Kidney glomerular epithelial cell (primary cell): ENCODE data around the gene SIK2.
"Not testable (repeated sequence)": the region's sequence is repeated elsewhere in the genome, so short reads cannot be mapped to it uniquely, and the experiment has no call there.

Experiments used
- DNase-seq: peaks from one replicate; lab custom pipeline; 2025; lab: John Stamatoyannopoulos, UW

SIK2 gene

GRCh38 chr11:111658493-111658892 is 56.2 kb downstream of the SIK2 start:
- not testable (repeated sequence) for DNase-seq

GRCh38 chr11:111659201-111660115 is 57.2 kb downstream of the SIK2 start:
- no peak for DNase-seq

- no peak for DNase-seq
Observed at GRCh38 chr11:111660822-111661221, 58.6 kb downstream of the SIK2 start.

- DNase-seq: no peak
Observed at GRCh38 chr11:111663820-111664219, 61.6 kb downstream of the SIK2 start.

- no peak for DNase-seq
Observed at GRCh38 chr11:111665777-111666176, 63.5 kb downstream of the SIK2 start.

- DNase-seq: no peak
Observed at GRCh38 chr11:111668980-111669379, 66.7 kb downstream of the SIK2 start.

- DNase-seq: no peak
Observed at GRCh38 chr11:111671383-111671782, 69.1 kb downstream of the SIK2 start.

- no peak for DNase-seq
Observed at GRCh38 chr11:111672949-111673348, 70.7 kb downstream of the SIK2 start.

GRCh38 chr11:111674941-111675340 is 72.7 kb downstream of the SIK2 start:
- DNase-seq: no peak

- no peak for DNase-seq
Observed at GRCh38 chr11:111675891-111676290, 73.6 kb downstream of the SIK2 start.

- peak; percentile 81 for DNase-seq
Observed at GRCh38 chr11:111676878-111677585, 74.8 kb downstream of the SIK2 start.

GRCh38 chr11:111680486-111681175 is 78.4 kb downstream of the SIK2 start:
- DNase-seq: no peak

- no peak for DNase-seq
Observed at GRCh38 chr11:111683806-111684205, 81.6 kb downstream of the SIK2 start.

- DNase-seq: no peak
Observed at GRCh38 chr11:111684251-111684650, 82.0 kb downstream of the SIK2 start.

GRCh38 chr11:111688013-111688412 is 85.8 kb downstream of the SIK2 start:
- DNase-seq: peak; percentile 29

GRCh38 chr11:111691176-111691575 is 88.9 kb downstream of the SIK2 start:
- no peak for DNase-seq

GRCh38 chr11:111691741-111692140 is 89.5 kb downstream of the SIK2 start:
- DNase-seq: peak; percentile 7

- DNase-seq: no peak
Observed at GRCh38 chr11:111693224-111693937, 91.1 kb downstream of the SIK2 start.

- DNase-seq: peak; percentile 93
Observed at GRCh38 chr11:111694851-111695250, 92.6 kb downstream of the SIK2 start.

- DNase-seq: no peak
Observed at GRCh38 chr11:111696556-111696955, 94.3 kb downstream of the SIK2 start.

GRCh38 chr11:111697933-111698371 is 95.7 kb downstream of the SIK2 start:
- DNase-seq: peak; percentile 16
